Measurements from ENCODE around the gene KIF17. TPM values are rescaled to one million over a fixed set of nuclear protein-coding genes. Genes with fewer than 3 reads are reported as not detected.

The KIF17 gene
- total RNA-seq, 2 donors from 2014 or later = 0.68 to 3.2 TPM

- H3K27me3 ChIP-seq (replicated peaks; ENCODE audit: insufficient read depth) = no peaks in the 10 kb centered on the region
- no peak overlapping the region for H3K4me3 ChIP-seq
- no peaks in the 10 kb centered on the region for H3K9me3 ChIP-seq
- DNase-seq (ENCODE audit: low spot score) = no peak
- no peak for TF ChIP-seq CTCF (IDR thresholded peaks at IDR 0.05)
- H3K36me3 ChIP-seq = no peaks in the 10 kb centered on the region
- no peak for ATAC-seq (ENCODE audit: insufficient number of reproducible peaks, low FRiP score, low read depth)
- no peak overlapping the region for H3K27ac ChIP-seq
- peaks cover 0 to 22% of the 10 kb centered on the region in 2 donors for H3K4me1 ChIP-seq (ENCODE audit: control insufficient read depth in 1 of 2, low read depth in 2 of 2)
Measured at GRCh38 chr1:20618550-20618949, 99.3 kb downstream of the KIF17 start.

GRCh38 chr1:20616847-20617487 is 100.8 kb downstream of the KIF17 start:
- Histone ChIP-seq H3K27ac (peak overlapping the region in 1 of 2 donors; percentile 4), H3K4me1 (ENCODE audit: control insufficient read depth in 1 of 2, low read depth in 2 of 2) (peaks cover 0 to 23% of the 10 kb centered on the region in 2 donors), H3K27me3 (replicated peaks; ENCODE audit: insufficient read depth) (no peaks in the 10 kb centered on the region), H3K36me3 (no peaks in the 10 kb centered on the region), H3K4me3 (peak overlapping the region; percentile 21), H3K9me3 (no peaks in the 10 kb centered on the region)
- no peak for TF ChIP-seq CTCF (IDR thresholded peaks at IDR 0.05)
- DNase-seq (ENCODE audit: low spot score) = no peak
- ATAC-seq (ENCODE audit: insufficient number of reproducible peaks, low FRiP score, low read depth) = no peak

- Histone ChIP-seq H3K9me3 (no peaks in the 10 kb centered on the region), H3K27me3 (replicated peaks; ENCODE audit: insufficient read depth) (no peaks in the 10 kb centered on the region), H3K4me3 (peak overlapping the region; percentile 21), H3K27ac (peak overlapping the region; percentile 4 to 33), H3K36me3 (no peaks in the 10 kb centered on the region), H3K4me1 (ENCODE audit: control insufficient read depth in 1 of 2, low read depth in 2 of 2) (peaks cover 0 to 23% of the 10 kb centered on the region in 2 donors)
- no peak for TF ChIP-seq CTCF (IDR thresholded peaks at IDR 0.05)
- DNase-seq (ENCODE audit: low spot score) (no peak), ATAC-seq (ENCODE audit: insufficient number of reproducible peaks, low FRiP score, low read depth) (no peak)
Measured at GRCh38 chr1:20615946-20616846, 101.6 kb downstream of the KIF17 start.

- Histone ChIP-seq H3K27ac (peak overlapping the region in 1 of 2 donors; percentile 12), H3K27me3 (replicated peaks; ENCODE audit: insufficient read depth) (no peaks in the 10 kb centered on the region), H3K4me1 (ENCODE audit: control insufficient read depth in 1 of 2, low read depth in 2 of 2) (peaks cover 0 to 23% of the 10 kb centered on the region in 2 donors), H3K9me3 (no peaks in the 10 kb centered on the region), H3K4me3 (no peak overlapping the region), H3K36me3 (no peaks in the 10 kb centered on the region)
- no peak for TF ChIP-seq CTCF (IDR thresholded peaks at IDR 0.05)
- no peak for ATAC-seq (ENCODE audit: insufficient number of reproducible peaks, low FRiP score, low read depth)
- DNase-seq (ENCODE audit: low spot score) = no peak
Measured at GRCh38 chr1:20614131-20614579, 103.7 kb downstream of the KIF17 start.

Other genes starting within 250 kb of the KIF17 start
- 10 to 100 TPM in 1 of 2 donors, 1 to 10 TPM in 1; 7.3 to 15.9 TPM for gene CAMK2N1, start 231.8 kb downstream of the KIF17 start, total RNA-seq
- gene MUL1, start 209.9 kb downstream of the KIF17 start, total RNA-seq = 10 to 100 TPM; 27.2 to 41.8 TPM
- 1 to 10 TPM in 1 of 2 donors, under 1 TPM in 1; 0.27 to 3.0 TPM for gene FAM43B, start 165.4 kb downstream of the KIF17 start, total RNA-seq
- gene CDA, start 128.9 kb downstream of the KIF17 start, total RNA-seq = 1 to 10 TPM in 1 of 2 donors, under 1 TPM in 1; 0.92 to 3.0 TPM
- 100 to 1,000 TPM in 1 of 2 donors, 10 to 100 TPM in 1; 88.4 to 140 TPM for gene PINK1, start 84.5 kb downstream of the KIF17 start, total RNA-seq
- gene DDOST, start 56.6 kb downstream of the KIF17 start, total RNA-seq = 100 to 1,000 TPM; 138 to 160 TPM
- under 1 TPM in 1 of 2 donors, not detected in 1; 0.41 TPM for gene SH2D5, start 14.7 kb upstream of the KIF17 start, total RNA-seq
- 100 to 1,000 TPM; 186 to 189 TPM for gene HP1BP3, start 69.3 kb upstream of the KIF17 start, total RNA-seq

Data from thoracic aorta (tissue), 2 donors.